GM12878 (cell line): Measurements from ENCODE around the gene ARAP2. TPM values are rescaled to one million over a fixed set of nuclear protein-coding genes. Genes with fewer than 3 reads are reported as not detected.

Experiments used
- ATAC-seq: fragments of 200-7000 bp; cut with Tn5 transposase; 3 replicates; pipeline ENCODE4 v1.9.1; 2020; ENCODE audit warnings: mild to moderate bottlenecking, moderate library complexity
- BruUV-seq: library from RNA; stranded (reverse); fragments of 400-500 nt; replicated peaks from 2 replicates; lab custom pipeline; 2021; lab: Mats Ljungman, UMichigan
- CTCF ChIA-PET: fragments of 300-600 bp; sonication (Branson Sonifier 250); formaldehyde crosslinking; extraction: SDS; loops from one replicate; lab custom pipeline; 2021; ENCODE audit warnings: inconsistent platforms; lab: Yijun Ruan, JAX
- POLR2A ChIA-PET: fragments of 350-600 bp; formaldehyde crosslinking; extraction: SDS; loops from one replicate; lab custom pipeline; 2021; ENCODE audit warnings: inconsistent platforms; lab: Charles Lee
- RAD21 ChIA-PET: fragments of 300-600 bp; sonication (Branson Sonifier 250); formaldehyde crosslinking; loops from one replicate; lab custom pipeline; 2023; ENCODE audit warnings: antibody characterized with exemption; ENCODE audit not compliant: unreplicated experiment; lab: Charles Lee
- SMC1A ChIA-PET: fragments of 300-600 bp; sonication (Branson Sonifier 250); formaldehyde crosslinking; loops from one replicate; lab custom pipeline; 2023; ENCODE audit not compliant: unreplicated experiment, uncharacterized antibody; lab: Charles Lee
- DNase-seq: peaks from one replicate; pipeline ENCODE4 v3.0.0-alpha.2; 2011; ENCODE audit warnings: low read depth, low spot score
- FAIRE-seq: peaks from 3 replicates; lab custom pipeline; 2011; peaks lifted over from hg19 to GRCh38; lab: Jason Lieb, UNC
- H2AFZ ChIP-seq: 2 replicates; pipeline ENCODE4 v1.6.0; 2011; ENCODE audit warnings: low read depth, low read length, control low read depth; ENCODE audit not compliant: control insufficient read depth
- H3K27ac ChIP-seq: 2 replicates; pipeline ENCODE4 v1.5.1; 2011; ENCODE audit warnings: control low read depth; ENCODE audit not compliant: control insufficient read depth, insufficient read depth
- H3K27me3 ChIP-seq, 2 experiments: replicated peaks in 1 of 2; 2 replicates each; pipeline versions ENCODE4 v1.6.0 to v1.6.1; 2011; ENCODE audit warnings: low read length in 1 of 2; ENCODE audit not compliant: control insufficient read depth in 2 of 2, insufficient read depth in 2 of 2
- H3K36me3 ChIP-seq, 2 experiments: 2 replicates each; pipeline ENCODE4 v1.5.1; 2011; ENCODE audit warnings: low read length in 1 of 2; ENCODE audit not compliant: control insufficient read depth in 2 of 2, insufficient read depth in 2 of 2
- H3K4me1 ChIP-seq: 2 replicates; pipeline ENCODE4 v1.6.1; 2011; ENCODE audit warnings: mild to moderate bottlenecking, low read length, moderate library complexity, mixed read lengths; ENCODE audit not compliant: control insufficient read depth, insufficient read depth
- H3K4me2 ChIP-seq: 2 replicates; pipeline ENCODE4 v1.6.0; 2011; ENCODE audit warnings: control low read depth; ENCODE audit not compliant: control insufficient read depth, insufficient read depth
- H3K4me3 ChIP-seq: fragments of 200-600 bp; sonication (generic); 2 replicates; pipeline ENCODE4 v1.5.1; 2016
- H3K79me2 ChIP-seq: 2 replicates; pipeline ENCODE4 v1.6.0; 2011; ENCODE audit warnings: low read length; ENCODE audit not compliant: control insufficient read depth, insufficient read depth
- H3K9ac ChIP-seq: 2 replicates; pipeline ENCODE4 v1.8.0; 2011; ENCODE audit warnings: low read length, control low read depth, mixed read lengths; ENCODE audit not compliant: control insufficient read depth, insufficient read depth
- H3K9me3 ChIP-seq: replicated peaks from 3 replicates; pipeline ENCODE4 v1.5.1; 2011; ENCODE audit warnings: mild to moderate bottlenecking, low read length; ENCODE audit not compliant: control insufficient read depth, insufficient read depth
- H4K20me1 ChIP-seq: 2 replicates; pipeline ENCODE4 v1.6.0; 2011; ENCODE audit not compliant: control insufficient read depth, insufficient read depth
- CBX3 ChIP-seq: fragments of 200-600 bp; sonication (generic); IDR thresholded peaks from 2 replicates; pipeline ENCODE4 v1.6.1; 2016; ENCODE audit warnings: low read depth, borderline replicate concordance
- FOXK2 ChIP-seq: fragments of 450-650 bp; IDR thresholded peaks from 2 replicates; pipeline ENCODE4 v1.6.1; 2017; ENCODE audit warnings: mild to moderate bottlenecking, moderate library complexity
- IRF4 ChIP-seq: IDR thresholded peaks from 2 replicates; pipeline ENCODE4 v1.6.1; 2011; ENCODE audit warnings: low read depth, low read length
- MEF2B ChIP-seq: fragments of 450-650 bp; IDR thresholded peaks from 2 replicates; pipeline ENCODE4 v1.6.1; 2018; ENCODE audit warnings: mild to moderate bottlenecking, moderate library complexity; ENCODE audit not compliant: partially characterized antibody, poor library complexity, severe bottlenecking
- NFYA ChIP-seq: IDR thresholded peaks from 2 replicates; pipeline ENCODE4 v1.6.1; 2011; ENCODE audit warnings: low read depth, mild to moderate bottlenecking, low read length, improper control_type of control experiment, borderline replicate concordance
- NR2F1 ChIP-seq: fragments of 450-650 bp; conservative IDR thresholded peaks from 2 replicates; pipeline ENCODE4 v1.6.1; 2017; ENCODE audit warnings: mild to moderate bottlenecking
- POU2F2 ChIP-seq: IDR thresholded peaks from 3 replicates; pipeline ENCODE4 v1.6.1; 2011; ENCODE audit warnings: low read depth, mild to moderate bottlenecking, low read length, borderline replicate concordance
- RCOR1 ChIP-seq: conservative IDR thresholded peaks from 2 replicates; pipeline ENCODE4 v1.6.1; 2012; ENCODE audit warnings: low read depth, low read length, improper control_type of control experiment
- RUNX3 ChIP-seq: IDR thresholded peaks from 2 replicates; pipeline ENCODE4 v1.6.1; 2012; ENCODE audit warnings: low read length, inconsistent platforms
- SMAD5 ChIP-seq: IDR thresholded peaks from 2 replicates; pipeline ENCODE4 v1.6.1; 2016; ENCODE audit warnings: antibody characterized with exemption, low read depth
- TCF3 ChIP-seq: IDR thresholded peaks from 2 replicates; pipeline ENCODE4 v1.6.1; 2012; ENCODE audit warnings: low read depth, mild to moderate bottlenecking, low read length, borderline replicate concordance; ENCODE audit not compliant: insufficient read depth
- ZNF207 ChIP-seq: fragments of 450-650 bp; IDR thresholded peaks from 2 replicates; pipeline ENCODE4 v1.6.1; 2014; ENCODE audit warnings: antibody characterized with exemption, mild to moderate bottlenecking, borderline replicate concordance
- ZNF622 ChIP-seq: fragments of 450-650 bp; IDR thresholded peaks from 2 replicates; pipeline ENCODE4 v1.6.1; 2017; ENCODE audit warnings: mild to moderate bottlenecking, inconsistent platforms
- ZZZ3 ChIP-seq: IDR thresholded peaks from 2 replicates; pipeline ENCODE4 v1.6.1; 2011; ENCODE audit warnings: low read depth; ENCODE audit not compliant: control insufficient read depth, insufficient read length
- WGBS: methylation state at CpG from one replicate; pipeline ENCODE4 v1.1.6; 2016; ENCODE audit warnings: low lambda C conversion rate; ENCODE audit not compliant: insufficient replicate concordance, insufficient coverage; ENCODE audit errors: missing lambda C conversion rate; 5-methylcytosine and 5-hydroxymethylcytosine counted together
- in situ Hi-C: fragments of 300-500 bp; cut with MboI; formaldehyde crosslinking; loops from 9 replicates; pipeline ENCODE4 v1.14.3; 2018; ENCODE audit warnings: mixed read lengths
- intact Hi-C: fragments of 100-400 bp; cut with micrococcal nuclease; formaldehyde crosslinking; loops from one replicate; pipeline ENCODE4 v1.14.2; 2022; ENCODE audit not compliant: unreplicated experiment
- polyA plus RNA-seq, 11 experiments: library from polyadenylated mRNA; depleted of rRNA in 4 of 11; unstranded in 6 of 11; stranded (reverse) in 5 of 11; fragments of >200 nt; fragmentation: Nextera tagmentation in 4 of 11; fragmentation: Illumina TruSeq in 1 of 11; extraction: Ambion mirVana in 4 of 11; extraction: Trizol in 1 of 11; gene quantifications; 1 replicate in 1 of 11; 2 replicates in 10 of 11; pipeline versions ENCODE4 v1.2.1 to v1.2.3, GENCODE V29; 2011 to 2016; ENCODE audit warnings: inconsistent platforms in 2 of 11, missing spikeins in 2 of 11, low read depth in 1 of 11
- total RNA-seq, 4 experiments: library from RNA; depleted of rRNA in 3 of 4; stranded (reverse); fragments of >200 nt in 3 of 4; fragmentation: Illumina TruSeq in 1 of 4; extraction: Trizol in 1 of 4; gene quantifications; 2 replicates each; pipeline versions ENCODE4 v1.2.1 to v1.2.3, GENCODE V29; 2013 to 2021
- TF ChIP-seq, protein P1 (sequence below): IDR thresholded peaks from 2 replicates; pipeline ENCODE4 v1.6.1; 2012; ENCODE audit warnings: mild to moderate bottlenecking, low read depth, low read length
- TF ChIP-seq, protein P2 (sequence below): fragments of 450-650 bp; IDR thresholded peaks from 2 replicates; pipeline ENCODE4 v1.6.1; 2016; ENCODE audit warnings: mild to moderate bottlenecking, moderate library complexity, borderline replicate concordance

The ARAP2 gene
- total and polyA plus RNA-seq, 10 of the 15 experiments (the other 5 are each of a cell fraction or from before 2014, with no cell fraction given) = 5.4 to 36.1 (median 12.2) TPM

DNA sequence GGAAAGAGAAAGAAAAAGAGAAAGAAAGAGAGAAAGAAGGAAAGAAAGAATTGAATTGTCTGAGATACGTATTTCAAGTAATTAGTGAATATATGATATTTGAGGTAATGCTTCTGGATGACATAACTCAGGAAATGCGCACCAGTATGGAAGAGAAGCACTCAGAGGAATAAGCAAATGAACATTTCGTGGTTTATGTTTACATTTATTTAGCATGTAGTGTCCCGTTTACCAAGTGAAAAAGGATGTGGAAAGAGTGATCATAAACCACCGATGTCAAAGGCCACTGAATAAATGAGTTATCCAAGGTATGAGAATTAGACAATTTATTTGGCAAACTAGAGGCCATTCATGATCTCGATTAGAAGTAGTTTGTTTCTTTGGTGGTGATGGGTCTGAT lies 200.4 kb downstream of the ARAP2 start (continued):
- no peak for TF ChIP-seq MEF2B
- no peak for TF ChIP-seq CBX3
- no peak for TF ChIP-seq RCOR1
- no peak for TF ChIP-seq ZNF207
- TF ChIP-seq FOXK2 = no peak
- no peak for TF ChIP-seq SMAD5
- no peak for TF ChIP-seq POU2F2
- no peak for TF ChIP-seq IRF4
- TF ChIP-seq NR2F1 = no peak
- TF ChIP-seq ZZZ3 = no peak

DNA sequence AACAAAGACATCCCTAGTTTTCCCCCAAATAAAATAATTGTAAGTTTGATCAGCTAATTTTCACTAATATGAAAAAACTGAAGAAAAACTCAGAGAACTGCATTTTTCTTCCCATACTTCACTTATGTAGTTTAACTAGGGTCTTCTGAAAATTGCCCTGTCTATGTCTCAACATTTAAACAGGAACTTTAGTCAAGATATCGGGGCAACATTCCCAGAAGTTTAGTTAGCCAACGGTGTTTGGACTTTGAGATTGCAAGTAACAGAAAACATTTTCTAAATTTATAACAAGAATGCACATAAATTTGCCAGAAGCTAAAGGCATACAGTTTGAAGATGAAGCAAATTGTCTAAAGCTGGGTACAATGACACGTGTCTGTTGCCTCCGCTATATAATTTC lies 201.1 kb downstream of the ARAP2 start:
- TF ChIP-seq ZNF622 (no peak), TCF3 (no peak), MEF2B (no peak), RUNX3 (no peak), NFYA (no peak)
- TF ChIP-seq, protein P1, sequence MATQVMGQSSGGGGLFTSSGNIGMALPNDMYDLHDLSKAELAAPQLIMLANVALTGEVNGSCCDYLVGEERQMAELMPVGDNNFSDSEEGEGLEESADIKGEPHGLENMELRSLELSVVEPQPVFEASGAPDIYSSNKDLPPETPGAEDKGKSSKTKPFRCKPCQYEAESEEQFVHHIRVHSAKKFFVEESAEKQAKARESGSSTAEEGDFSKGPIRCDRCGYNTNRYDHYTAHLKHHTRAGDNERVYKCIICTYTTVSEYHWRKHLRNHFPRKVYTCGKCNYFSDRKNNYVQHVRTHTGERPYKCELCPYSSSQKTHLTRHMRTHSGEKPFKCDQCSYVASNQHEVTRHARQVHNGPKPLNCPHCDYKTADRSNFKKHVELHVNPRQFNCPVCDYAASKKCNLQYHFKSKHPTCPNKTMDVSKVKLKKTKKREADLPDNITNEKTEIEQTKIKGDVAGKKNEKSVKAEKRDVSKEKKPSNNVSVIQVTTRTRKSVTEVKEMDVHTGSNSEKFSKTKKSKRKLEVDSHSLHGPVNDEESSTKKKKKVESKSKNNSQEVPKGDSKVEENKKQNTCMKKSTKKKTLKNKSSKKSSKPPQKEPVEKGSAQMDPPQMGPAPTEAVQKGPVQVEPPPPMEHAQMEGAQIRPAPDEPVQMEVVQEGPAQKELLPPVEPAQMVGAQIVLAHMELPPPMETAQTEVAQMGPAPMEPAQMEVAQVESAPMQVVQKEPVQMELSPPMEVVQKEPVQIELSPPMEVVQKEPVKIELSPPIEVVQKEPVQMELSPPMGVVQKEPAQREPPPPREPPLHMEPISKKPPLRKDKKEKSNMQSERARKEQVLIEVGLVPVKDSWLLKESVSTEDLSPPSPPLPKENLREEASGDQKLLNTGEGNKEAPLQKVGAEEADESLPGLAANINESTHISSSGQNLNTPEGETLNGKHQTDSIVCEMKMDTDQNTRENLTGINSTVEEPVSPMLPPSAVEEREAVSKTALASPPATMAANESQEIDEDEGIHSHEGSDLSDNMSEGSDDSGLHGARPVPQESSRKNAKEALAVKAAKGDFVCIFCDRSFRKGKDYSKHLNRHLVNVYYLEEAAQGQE = no peak
- TF ChIP-seq, protein P2, sequence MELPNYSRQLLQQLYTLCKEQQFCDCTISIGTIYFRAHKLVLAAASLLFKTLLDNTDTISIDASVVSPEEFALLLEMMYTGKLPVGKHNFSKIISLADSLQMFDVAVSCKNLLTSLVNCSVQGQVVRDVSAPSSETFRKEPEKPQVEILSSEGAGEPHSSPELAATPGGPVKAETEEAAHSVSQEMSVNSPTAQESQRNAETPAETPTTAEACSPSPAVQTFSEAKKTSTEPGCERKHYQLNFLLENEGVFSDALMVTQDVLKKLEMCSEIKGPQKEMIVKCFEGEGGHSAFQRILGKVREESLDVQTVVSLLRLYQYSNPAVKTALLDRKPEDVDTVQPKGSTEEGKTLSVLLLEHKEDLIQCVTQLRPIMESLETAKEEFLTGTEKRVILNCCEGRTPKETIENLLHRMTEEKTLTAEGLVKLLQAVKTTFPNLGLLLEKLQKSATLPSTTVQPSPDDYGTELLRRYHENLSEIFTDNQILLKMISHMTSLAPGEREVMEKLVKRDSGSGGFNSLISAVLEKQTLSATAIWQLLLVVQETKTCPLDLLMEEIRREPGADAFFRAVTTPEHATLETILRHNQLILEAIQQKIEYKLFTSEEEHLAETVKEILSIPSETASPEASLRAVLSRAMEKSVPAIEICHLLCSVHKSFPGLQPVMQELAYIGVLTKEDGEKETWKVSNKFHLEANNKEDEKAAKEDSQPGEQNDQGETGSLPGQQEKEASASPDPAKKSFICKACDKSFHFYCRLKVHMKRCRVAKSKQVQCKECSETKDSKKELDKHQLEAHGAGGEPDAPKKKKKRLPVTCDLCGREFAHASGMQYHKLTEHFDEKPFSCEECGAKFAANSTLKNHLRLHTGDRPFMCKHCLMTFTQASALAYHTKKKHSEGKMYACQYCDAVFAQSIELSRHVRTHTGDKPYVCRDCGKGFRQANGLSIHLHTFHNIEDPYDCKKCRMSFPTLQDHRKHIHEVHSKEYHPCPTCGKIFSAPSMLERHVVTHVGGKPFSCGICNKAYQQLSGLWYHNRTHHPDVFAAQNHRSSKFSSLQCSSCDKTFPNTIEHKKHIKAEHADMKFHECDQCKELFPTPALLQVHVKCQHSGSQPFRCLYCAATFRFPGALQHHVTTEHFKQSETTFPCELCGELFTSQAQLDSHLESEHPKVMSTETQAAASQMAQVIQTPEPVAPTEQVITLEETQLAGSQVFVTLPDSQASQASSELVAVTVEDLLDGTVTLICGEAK = no peak
- no peak for ATAC-seq
- RAD21 ChIA-PET = no interaction called here
- no peaks in the 10 kb centered on the region for H3K27me3 ChIP-seq
- POLR2A ChIA-PET = no interaction called here
- no peaks in the 10 kb centered on the region for H4K20me1 ChIP-seq
- in situ Hi-C loops (no loop called here), intact Hi-C loops (no loop called here)
- CTCF ChIA-PET = no interaction called here
- no peaks in the 10 kb centered on the region for H3K79me2 ChIP-seq
- H3K27ac ChIP-seq = no peak overlapping the region
- no peak overlapping the region for H3K9ac ChIP-seq
- no TSS peak for BruUV-seq
- no peak for FAIRE-seq
- H2AFZ ChIP-seq = no peak overlapping the region
- no peak overlapping the region for H3K4me2 ChIP-seq
- H3K4me3 ChIP-seq = no peak overlapping the region
- H3K36me3 ChIP-seq = no peaks in the 10 kb centered on the region
- WGBS = 86% methylated on average over 4 of the region's 4 CpGs
- no peak for DNase-seq
- H3K4me1 ChIP-seq = no peaks in the 10 kb centered on the region
- no peaks in the 10 kb centered on the region for H3K9me3 ChIP-seq
- SMC1A ChIA-PET = no interaction called here
